ENCODE measurements around the gene FGF19.

The FGF19 gene

DNA sequence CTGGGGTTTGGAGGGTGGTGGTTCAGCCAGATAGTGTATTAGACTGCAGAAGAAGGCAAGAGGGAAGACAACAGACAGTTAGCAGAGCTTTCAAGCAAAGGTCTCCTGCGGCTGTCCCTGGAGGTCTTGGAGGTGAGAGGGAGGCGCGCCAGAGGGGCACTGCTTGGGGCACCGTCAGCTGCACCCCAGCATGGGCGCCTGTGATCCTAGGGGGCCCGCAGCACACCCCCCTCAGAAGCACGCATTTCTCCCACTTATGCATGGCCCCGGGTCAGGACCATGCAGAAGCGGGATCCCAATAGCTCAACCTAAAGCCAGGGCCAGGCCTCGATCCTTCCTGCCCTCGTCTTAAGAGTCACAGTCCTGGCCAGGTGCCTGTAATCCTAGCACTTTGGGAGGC is 44.8 kb upstream of the FGF19 start:
- TF ChIP-seq CEBPB (IDR thresholded peaks at IDR 0.05) = no peak
- TF ChIP-seq TEAD4 (IDR thresholded peaks at IDR 0.05) = no peak
- TF ChIP-seq NFIC (IDR thresholded peaks at IDR 0.05) = no peak
- TF ChIP-seq EGR1 (IDR thresholded peaks at IDR 0.05) = no peak
- TF ChIP-seq RAD21 (IDR thresholded peaks at IDR 0.05; ENCODE audit: low read depth) = no peak
- TF ChIP-seq FOXM1 (IDR thresholded peaks at IDR 0.05; ENCODE audit: borderline replicate concordance, low read depth) = no peak
- TF ChIP-seq, protein P1, sequence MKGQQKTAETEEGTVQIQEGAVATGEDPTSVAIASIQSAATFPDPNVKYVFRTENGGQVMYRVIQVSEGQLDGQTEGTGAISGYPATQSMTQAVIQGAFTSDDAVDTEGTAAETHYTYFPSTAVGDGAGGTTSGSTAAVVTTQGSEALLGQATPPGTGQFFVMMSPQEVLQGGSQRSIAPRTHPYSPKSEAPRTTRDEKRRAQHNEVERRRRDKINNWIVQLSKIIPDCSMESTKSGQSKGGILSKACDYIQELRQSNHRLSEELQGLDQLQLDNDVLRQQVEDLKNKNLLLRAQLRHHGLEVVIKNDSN (IDR thresholded peaks at IDR 0.05) = no peak
- no peak for TF ChIP-seq CREB1 (IDR thresholded peaks at IDR 0.05; ENCODE audit: low read depth)
- TF ChIP-seq TCF12 (IDR thresholded peaks at IDR 0.05; ENCODE audit: low read depth) = no peak
- TF ChIP-seq, protein P2, sequence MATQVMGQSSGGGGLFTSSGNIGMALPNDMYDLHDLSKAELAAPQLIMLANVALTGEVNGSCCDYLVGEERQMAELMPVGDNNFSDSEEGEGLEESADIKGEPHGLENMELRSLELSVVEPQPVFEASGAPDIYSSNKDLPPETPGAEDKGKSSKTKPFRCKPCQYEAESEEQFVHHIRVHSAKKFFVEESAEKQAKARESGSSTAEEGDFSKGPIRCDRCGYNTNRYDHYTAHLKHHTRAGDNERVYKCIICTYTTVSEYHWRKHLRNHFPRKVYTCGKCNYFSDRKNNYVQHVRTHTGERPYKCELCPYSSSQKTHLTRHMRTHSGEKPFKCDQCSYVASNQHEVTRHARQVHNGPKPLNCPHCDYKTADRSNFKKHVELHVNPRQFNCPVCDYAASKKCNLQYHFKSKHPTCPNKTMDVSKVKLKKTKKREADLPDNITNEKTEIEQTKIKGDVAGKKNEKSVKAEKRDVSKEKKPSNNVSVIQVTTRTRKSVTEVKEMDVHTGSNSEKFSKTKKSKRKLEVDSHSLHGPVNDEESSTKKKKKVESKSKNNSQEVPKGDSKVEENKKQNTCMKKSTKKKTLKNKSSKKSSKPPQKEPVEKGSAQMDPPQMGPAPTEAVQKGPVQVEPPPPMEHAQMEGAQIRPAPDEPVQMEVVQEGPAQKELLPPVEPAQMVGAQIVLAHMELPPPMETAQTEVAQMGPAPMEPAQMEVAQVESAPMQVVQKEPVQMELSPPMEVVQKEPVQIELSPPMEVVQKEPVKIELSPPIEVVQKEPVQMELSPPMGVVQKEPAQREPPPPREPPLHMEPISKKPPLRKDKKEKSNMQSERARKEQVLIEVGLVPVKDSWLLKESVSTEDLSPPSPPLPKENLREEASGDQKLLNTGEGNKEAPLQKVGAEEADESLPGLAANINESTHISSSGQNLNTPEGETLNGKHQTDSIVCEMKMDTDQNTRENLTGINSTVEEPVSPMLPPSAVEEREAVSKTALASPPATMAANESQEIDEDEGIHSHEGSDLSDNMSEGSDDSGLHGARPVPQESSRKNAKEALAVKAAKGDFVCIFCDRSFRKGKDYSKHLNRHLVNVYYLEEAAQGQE (IDR thresholded peaks at IDR 0.05; ENCODE audit: low read depth) = no peak
- TF ChIP-seq ZBTB7A (IDR thresholded peaks at IDR 0.05; ENCODE audit: low read depth) = no peak
- TF ChIP-seq EP300 (IDR thresholded peaks at IDR 0.05; ENCODE audit: borderline replicate concordance) = no peak
- no peak for TF ChIP-seq YY1 (IDR thresholded peaks at IDR 0.05; ENCODE audit: low read depth)
- TF ChIP-seq, protein P3, sequence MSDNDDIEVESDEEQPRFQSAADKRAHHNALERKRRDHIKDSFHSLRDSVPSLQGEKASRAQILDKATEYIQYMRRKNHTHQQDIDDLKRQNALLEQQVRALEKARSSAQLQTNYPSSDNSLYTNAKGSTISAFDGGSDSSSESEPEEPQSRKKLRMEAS (IDR thresholded peaks at IDR 0.05) = no peak
- no peak for TF ChIP-seq TAF1 (IDR thresholded peaks at IDR 0.05; ENCODE audit: low read depth)

DNA sequence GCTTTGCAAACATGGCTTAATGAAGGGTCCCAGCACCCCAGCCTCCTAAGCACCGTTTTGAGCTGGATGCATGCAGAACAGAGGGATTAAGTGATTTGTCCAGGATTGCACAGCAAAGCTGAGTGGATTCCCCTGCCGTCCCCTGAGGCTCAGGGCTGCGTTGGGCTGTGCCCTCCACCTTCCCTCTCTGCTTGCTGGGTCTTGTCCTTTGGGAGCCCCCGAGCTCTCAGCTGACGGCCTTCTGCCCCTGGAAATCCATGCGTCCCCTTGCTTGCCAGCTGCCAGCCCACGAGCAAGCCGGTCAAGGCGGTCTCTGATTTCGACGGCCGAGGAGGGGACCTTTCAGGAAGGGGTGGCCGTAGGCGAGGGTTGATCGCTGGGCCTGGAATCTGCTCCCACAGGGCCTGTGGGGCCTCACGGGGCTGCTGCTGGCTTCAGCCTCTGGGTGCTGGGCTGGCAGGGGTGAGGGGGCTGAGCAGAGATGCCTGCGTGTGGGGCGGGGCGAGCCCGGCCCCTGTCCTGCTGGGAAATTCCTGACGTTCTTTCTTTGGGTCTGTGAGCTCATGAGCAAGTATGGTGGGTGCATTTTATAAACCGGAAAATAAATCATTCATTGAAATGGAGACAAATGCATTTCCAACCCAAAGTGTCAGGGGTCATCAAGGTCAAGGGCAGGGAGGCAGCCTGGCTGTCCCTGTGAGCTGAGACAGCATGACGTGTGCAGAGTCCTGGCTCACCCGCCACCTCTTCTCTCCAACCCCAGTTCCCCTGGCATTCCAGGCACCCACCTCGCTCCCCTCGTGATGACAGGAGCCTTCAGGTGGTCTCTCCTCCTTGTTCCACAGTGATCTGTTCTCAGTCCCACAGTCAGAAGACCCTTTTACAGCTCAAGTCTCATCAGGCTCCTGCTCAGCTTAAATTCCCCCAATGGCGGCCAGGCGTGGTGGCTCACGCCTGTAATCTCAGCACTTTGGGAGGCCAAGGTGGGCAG is 43.2 kb upstream of the FGF19 start:
- TF ChIP-seq NFIC (IDR thresholded peaks at IDR 0.05) = no peak
- TF ChIP-seq, protein P3 (IDR thresholded peaks at IDR 0.05) = no peak
- no peak for TF ChIP-seq ZBTB7A (IDR thresholded peaks at IDR 0.05; ENCODE audit: low read depth)
- TF ChIP-seq, protein P2 (IDR thresholded peaks at IDR 0.05; ENCODE audit: low read depth) = no peak
- TF ChIP-seq CREB1 (IDR thresholded peaks at IDR 0.05; ENCODE audit: low read depth) = no peak
- no peak for TF ChIP-seq YY1 (IDR thresholded peaks at IDR 0.05; ENCODE audit: low read depth)
- TF ChIP-seq EGR1 (IDR thresholded peaks at IDR 0.05) = no peak
- TF ChIP-seq TAF1 (IDR thresholded peaks at IDR 0.05; ENCODE audit: low read depth) = no peak
- no peak for TF ChIP-seq TEAD4 (IDR thresholded peaks at IDR 0.05)
- no peak for TF ChIP-seq CEBPB (IDR thresholded peaks at IDR 0.05)
- TF ChIP-seq RAD21 (IDR thresholded peaks at IDR 0.05; ENCODE audit: low read depth) = no peak
- TF ChIP-seq, protein P1 (IDR thresholded peaks at IDR 0.05) = no peak
- TF ChIP-seq EP300 (IDR thresholded peaks at IDR 0.05; ENCODE audit: borderline replicate concordance) = no peak
- no peak for TF ChIP-seq TCF12 (IDR thresholded peaks at IDR 0.05; ENCODE audit: low read depth)
- no peak for TF ChIP-seq FOXM1 (IDR thresholded peaks at IDR 0.05; ENCODE audit: borderline replicate concordance, low read depth)

DNA sequence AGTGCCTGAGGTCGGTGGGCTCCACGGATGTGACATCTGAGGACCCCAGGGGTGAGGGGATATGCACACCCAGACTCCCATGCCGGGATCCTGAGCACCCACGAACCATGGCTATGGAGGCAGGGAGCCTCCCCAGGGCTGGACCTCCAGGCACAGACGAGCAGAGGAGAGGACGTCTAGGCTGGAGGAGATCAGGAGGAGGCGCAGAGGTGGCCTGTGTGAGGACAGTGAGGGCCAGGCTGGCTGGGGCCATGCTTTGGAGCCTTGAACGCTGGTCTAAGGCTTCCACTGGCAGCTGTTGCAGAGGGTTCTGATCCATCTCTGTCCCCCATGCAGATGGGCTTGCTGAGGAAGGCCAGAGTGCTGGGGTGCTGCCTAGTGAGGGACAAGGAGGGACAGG is 42.3 kb upstream of the FGF19 start:
- TF ChIP-seq, protein P2 (IDR thresholded peaks at IDR 0.05; ENCODE audit: low read depth) = no peak
- TF ChIP-seq EP300 (IDR thresholded peaks at IDR 0.05; ENCODE audit: borderline replicate concordance) (no peak), YY1 (IDR thresholded peaks at IDR 0.05; ENCODE audit: low read depth) (no peak), RAD21 (IDR thresholded peaks at IDR 0.05; ENCODE audit: low read depth) (no peak), NFIC (IDR thresholded peaks at IDR 0.05) (no peak), TCF12 (IDR thresholded peaks at IDR 0.05; ENCODE audit: low read depth) (no peak), TEAD4 (IDR thresholded peaks at IDR 0.05) (no peak), ZBTB7A (IDR thresholded peaks at IDR 0.05; ENCODE audit: low read depth) (no peak), CEBPB (IDR thresholded peaks at IDR 0.05) (no peak), EGR1 (IDR thresholded peaks at IDR 0.05) (no peak), TAF1 (IDR thresholded peaks at IDR 0.05; ENCODE audit: low read depth) (no peak)
- TF ChIP-seq, protein P3 (IDR thresholded peaks at IDR 0.05) = no peak
- TF ChIP-seq, protein P1 (IDR thresholded peaks at IDR 0.05) = no peak

All from Ishikawa (cell line).